GM10847 (cell line): Measurements from ENCODE around the gene SERPINB7.

Experiments
- POLR2A ChIP-seq: IDR thresholded peaks from 2 replicates; pipeline ENCODE4 v1.6.1; 2011; ENCODE audit not compliant: insufficient read length; ENCODE audit errors: extremely low read depth

SERPINB7 gene

GRCh38 chr18:63775166-63775730, at the start of gene SERPINB7:
Gene SERPINB7, plus strand, starts transcription at chr18:63775418. Its CDS starts 6,955 bp downstream, at chr18:63782373.
- no peak for TF ChIP-seq POLR2A

GRCh38 chr18:63725682-63726480, 49.3 kb upstream of the SERPINB7 start:
- no peak for TF ChIP-seq POLR2A

GRCh38 chr18:63730773-63731172, 44.4 kb upstream of the SERPINB7 start:
- TF ChIP-seq POLR2A, result no peak

GRCh38 chr18:63731215-63731614, 44.0 kb upstream of the SERPINB7 start:
- TF ChIP-seq POLR2A, result no peak

GRCh38 chr18:63736876-63737275, 38.3 kb upstream of the SERPINB7 start:
- TF ChIP-seq POLR2A, result no peak

- no peak for TF ChIP-seq POLR2A
These were observed 33.4 kb upstream of the SERPINB7 start for GRCh38 chr18:63741769-63742168.

GRCh38 chr18:63747006-63747405, 28.2 kb upstream of the SERPINB7 start:
- TF ChIP-seq POLR2A, result no peak

- TF ChIP-seq POLR2A, result no peak
These were observed 25.7 kb upstream of the SERPINB7 start for GRCh38 chr18:63749489-63749888.

- no peak for TF ChIP-seq POLR2A
These were observed 22.6 kb upstream of the SERPINB7 start for GRCh38 chr18:63752636-63753035.

GRCh38 chr18:63753676-63754075, 21.5 kb upstream of the SERPINB7 start:
- TF ChIP-seq POLR2A, result no peak

GRCh38 chr18:63757541-63757940, 17.7 kb upstream of the SERPINB7 start:
- TF ChIP-seq POLR2A, result no peak

- TF ChIP-seq POLR2A, result no peak
These were observed 16.5 kb upstream of the SERPINB7 start for GRCh38 chr18:63758615-63759240.

- no peak for TF ChIP-seq POLR2A
These were observed 12.7 kb upstream of the SERPINB7 start for GRCh38 chr18:63762518-63762917.

GRCh38 chr18:63763831-63764600, 11.2 kb upstream of the SERPINB7 start:
- TF ChIP-seq POLR2A, result no peak

- TF ChIP-seq POLR2A, result no peak
These were observed 9.4 kb upstream of the SERPINB7 start for GRCh38 chr18:63765837-63766236.
